ENCODE data around the gene SLC9A6. TPM values are rescaled to one million over a fixed set of nuclear protein-coding genes. Genes with fewer than 3 reads are reported as not detected.

SLC9A6 gene
- total and polyA plus RNA-seq, 2 experiments from 2014 or later: 7.2 to 17.1 TPM

GRCh38 chrX:135981668-135982067 lies 3.6 kb upstream of the SLC9A6 start (continued):
- TF ChIP-seq ZNF462 (CRISPR knock-in tag; IDR thresholded peaks at IDR 0.05): no peak

- Histone ChIP-seq H3K4me1 (ENCODE audit: insufficient read depth) (0 out of 2 replicates have a peak, but pooled peaks cover 7% of the 10 kb centered on the region), H3K4me2 (no peak overlapping the region), H3K9me2 (ENCODE audit: insufficient read depth) (no peaks in the 10 kb centered on the region), H3K79me2 (replicated peaks; ENCODE audit: insufficient read depth) (peaks cover 25% of the 10 kb centered on the region), H3F3A (replicated peaks; ENCODE audit: low read depth) (no peaks in the 10 kb centered on the region), H2AFZ (no peak overlapping the region), H3K4me3 (no peak overlapping the region), H3K36me3 (ENCODE audit: insufficient read depth) (no peaks in the 10 kb centered on the region), H3K27me3 (ENCODE audit: insufficient read depth) (no peaks in the 10 kb centered on the region), H4K20me1 (replicated peaks; ENCODE audit: insufficient read depth) (no peaks in the 10 kb centered on the region; the same call in 1 of the 2 replicates), H3K27ac (ENCODE audit: low read depth) (no peak overlapping the region)
- peak overlapping the region; percentile 13; the same call in 1 of the 3 replicates for H3K4me3 Mint-ChIP-seq
- DNase-seq (ENCODE audit: low spot score) (no peak), ATAC-seq (no peak)
- peaks cover 26% of the 10 kb centered on the region for H3K4me1 Mint-ChIP-seq
- H3K27ac Mint-ChIP-seq: no peak overlapping the region
- peaks cover 4% of the 10 kb centered on the region for H3K27me3 Mint-ChIP-seq (ENCODE audit: insufficient read depth, low read depth, poor library complexity)
- H3K36me3 Mint-ChIP-seq (ENCODE audit: low read depth): no peaks in the 10 kb centered on the region; the same call in 2 of the 3 replicates
- no peaks in the 10 kb centered on the region for H3K9me3 Mint-ChIP-seq
- TF ChIP-seq EZH2 (IDR thresholded peaks at IDR 0.05; ENCODE audit: low read depth, unreplicated experiment) (no peak), ZNF331 (CRISPR knock-in tag; IDR thresholded peaks at IDR 0.05; ENCODE audit: low read depth) (no peak), CREB1 (CRISPR knock-in tag; IDR thresholded peaks at IDR 0.05; ENCODE audit: low read depth) (no peak), ZNF462 (CRISPR knock-in tag; IDR thresholded peaks at IDR 0.05) (no peak), JUNB (IDR thresholded peaks at IDR 0.05; ENCODE audit: unreplicated experiment) (no peak)
- TF ChIP-seq, protein P1, sequence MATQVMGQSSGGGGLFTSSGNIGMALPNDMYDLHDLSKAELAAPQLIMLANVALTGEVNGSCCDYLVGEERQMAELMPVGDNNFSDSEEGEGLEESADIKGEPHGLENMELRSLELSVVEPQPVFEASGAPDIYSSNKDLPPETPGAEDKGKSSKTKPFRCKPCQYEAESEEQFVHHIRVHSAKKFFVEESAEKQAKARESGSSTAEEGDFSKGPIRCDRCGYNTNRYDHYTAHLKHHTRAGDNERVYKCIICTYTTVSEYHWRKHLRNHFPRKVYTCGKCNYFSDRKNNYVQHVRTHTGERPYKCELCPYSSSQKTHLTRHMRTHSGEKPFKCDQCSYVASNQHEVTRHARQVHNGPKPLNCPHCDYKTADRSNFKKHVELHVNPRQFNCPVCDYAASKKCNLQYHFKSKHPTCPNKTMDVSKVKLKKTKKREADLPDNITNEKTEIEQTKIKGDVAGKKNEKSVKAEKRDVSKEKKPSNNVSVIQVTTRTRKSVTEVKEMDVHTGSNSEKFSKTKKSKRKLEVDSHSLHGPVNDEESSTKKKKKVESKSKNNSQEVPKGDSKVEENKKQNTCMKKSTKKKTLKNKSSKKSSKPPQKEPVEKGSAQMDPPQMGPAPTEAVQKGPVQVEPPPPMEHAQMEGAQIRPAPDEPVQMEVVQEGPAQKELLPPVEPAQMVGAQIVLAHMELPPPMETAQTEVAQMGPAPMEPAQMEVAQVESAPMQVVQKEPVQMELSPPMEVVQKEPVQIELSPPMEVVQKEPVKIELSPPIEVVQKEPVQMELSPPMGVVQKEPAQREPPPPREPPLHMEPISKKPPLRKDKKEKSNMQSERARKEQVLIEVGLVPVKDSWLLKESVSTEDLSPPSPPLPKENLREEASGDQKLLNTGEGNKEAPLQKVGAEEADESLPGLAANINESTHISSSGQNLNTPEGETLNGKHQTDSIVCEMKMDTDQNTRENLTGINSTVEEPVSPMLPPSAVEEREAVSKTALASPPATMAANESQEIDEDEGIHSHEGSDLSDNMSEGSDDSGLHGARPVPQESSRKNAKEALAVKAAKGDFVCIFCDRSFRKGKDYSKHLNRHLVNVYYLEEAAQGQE (IDR thresholded peaks at IDR 0.05; ENCODE audit: unreplicated experiment): no peak
These were observed 2.4 kb upstream of the SLC9A6 start for GRCh38 chrX:135982860-135983259.
